ENCODE measurements around the gene HOTAIR.

- no peak for TF ChIP-seq GLIS3 (CRISPR knock-in tag; IDR thresholded peaks at IDR 0.05)
- TF ChIP-seq ISL1 (CRISPR knock-in tag; IDR thresholded peaks at IDR 0.05): no peak
- no peak for TF ChIP-seq PPARA (CRISPR knock-in tag; IDR thresholded peaks at IDR 0.05; ENCODE audit: borderline replicate concordance)
- no peak for TF ChIP-seq TCF4 (CRISPR knock-in tag; IDR thresholded peaks at IDR 0.05; ENCODE audit: borderline replicate concordance)
- TF ChIP-seq CSDC2 (CRISPR knock-in tag; IDR thresholded peaks at IDR 0.05): no peak
- TF ChIP-seq TSHZ2 (CRISPR knock-in tag; IDR thresholded peaks at IDR 0.05): no peak
- no peak for TF ChIP-seq CREB5 (CRISPR knock-in tag; IDR thresholded peaks at IDR 0.05; ENCODE audit: low read depth)
Observed at GRCh38 chr12:53994264-53995001, 19.7 kb upstream of the HOTAIR start.
